ENCODE data around the gene NOC4L. TPM values are rescaled to one million over a fixed set of nuclear protein-coding genes. Genes with fewer than 3 reads are reported as not detected.

The NOC4L gene
- polyA plus RNA-seq, 1 donor (not counting 4 experiments of a cell fraction or from before 2014, with no cell fraction given) = 3.7 TPM

DNA sequence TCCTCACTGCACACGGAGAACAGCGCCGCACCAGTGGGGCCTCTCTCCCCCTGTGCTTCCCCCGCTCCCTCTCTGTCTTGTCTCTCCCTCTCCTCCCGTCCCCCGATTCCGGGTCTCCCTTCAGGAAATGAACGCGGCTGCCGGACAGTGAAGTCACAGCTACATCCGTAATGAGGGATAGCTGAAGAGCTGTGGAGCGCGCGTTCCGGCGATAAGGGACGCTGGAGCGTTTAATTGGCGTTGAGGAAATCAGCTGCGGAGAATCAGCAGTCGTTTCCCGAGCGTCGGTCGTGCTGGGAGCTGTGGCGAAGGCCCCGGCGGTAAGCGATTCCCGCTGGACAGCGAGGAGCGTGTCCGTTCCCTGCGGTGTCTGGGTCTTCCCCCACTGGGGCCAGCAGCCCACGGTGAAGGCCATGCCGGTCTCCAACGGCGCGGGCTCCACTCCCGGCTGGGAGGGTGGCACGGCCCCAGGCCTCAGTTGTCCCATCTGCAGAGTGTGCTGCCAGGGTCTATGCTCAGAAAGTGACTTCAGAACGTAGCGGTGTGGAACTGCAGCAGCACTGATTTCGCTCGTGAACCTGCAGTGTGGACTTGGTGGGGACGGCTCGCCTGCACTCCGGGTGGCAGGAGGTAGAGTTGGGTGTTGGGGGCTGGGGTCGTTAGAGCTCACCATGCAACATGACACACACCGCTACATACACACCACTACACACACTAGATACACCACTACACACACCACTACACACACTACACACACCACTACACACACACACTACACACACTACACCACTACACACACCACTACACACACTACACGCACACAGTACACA is 10.9 kb downstream of the NOC4L start:
- H3K9me1 ChIP-seq (ENCODE audit: control insufficient read depth, extremely low read depth, insufficient read depth, low read length) = no peaks in the 10 kb centered on the region
- dilution Hi-C loops (cut with MboI; ENCODE audit: extremely low pct_ligation_motif_present, low sequenced_read_pairs) = no loop called here
- peaks cover 9% of the 10 kb centered on the region for H3K9me3 ChIP-seq (ENCODE audit: control insufficient read depth, low read depth, low read length)
- no peak overlapping the region for H3K27ac ChIP-seq (ENCODE audit: control insufficient read depth, insufficient read depth, low read length)
- no peak overlapping the region for H3K4me3 ChIP-seq (ENCODE audit: control insufficient read depth in 2 of 3, extremely low read depth in 1 of 3, insufficient read depth in 2 of 3, low read depth in 1 of 3, low read length in 3 of 3)
- no peak overlapping the region for H3K9ac ChIP-seq (ENCODE audit: control insufficient read depth, extremely low read depth, insufficient read depth, low read length)
- H4K20me1 ChIP-seq (ENCODE audit: control insufficient read depth, extremely low read depth, insufficient read depth, low read length) = no peaks in the 10 kb centered on the region
- H3K27me3 ChIP-seq (ENCODE audit: control insufficient read depth, extremely low read depth, insufficient read depth, low read length) = no peaks in the 10 kb centered on the region
- DNase-seq (ENCODE audit: low read depth, low spot score) (no peak), FAIRE-seq (no peak)
- H3K36me3 ChIP-seq (ENCODE audit: control insufficient read depth in 2 of 2, extremely low read depth in 1 of 2, insufficient read depth in 2 of 2, low read length in 2 of 2) = peaks cover 5 to 7% of the 10 kb centered on the region in 2 experiments
- no peak overlapping the region for H2AFZ ChIP-seq (ENCODE audit: control insufficient read depth, low read length)
- TF ChIP-seq, protein P1, sequence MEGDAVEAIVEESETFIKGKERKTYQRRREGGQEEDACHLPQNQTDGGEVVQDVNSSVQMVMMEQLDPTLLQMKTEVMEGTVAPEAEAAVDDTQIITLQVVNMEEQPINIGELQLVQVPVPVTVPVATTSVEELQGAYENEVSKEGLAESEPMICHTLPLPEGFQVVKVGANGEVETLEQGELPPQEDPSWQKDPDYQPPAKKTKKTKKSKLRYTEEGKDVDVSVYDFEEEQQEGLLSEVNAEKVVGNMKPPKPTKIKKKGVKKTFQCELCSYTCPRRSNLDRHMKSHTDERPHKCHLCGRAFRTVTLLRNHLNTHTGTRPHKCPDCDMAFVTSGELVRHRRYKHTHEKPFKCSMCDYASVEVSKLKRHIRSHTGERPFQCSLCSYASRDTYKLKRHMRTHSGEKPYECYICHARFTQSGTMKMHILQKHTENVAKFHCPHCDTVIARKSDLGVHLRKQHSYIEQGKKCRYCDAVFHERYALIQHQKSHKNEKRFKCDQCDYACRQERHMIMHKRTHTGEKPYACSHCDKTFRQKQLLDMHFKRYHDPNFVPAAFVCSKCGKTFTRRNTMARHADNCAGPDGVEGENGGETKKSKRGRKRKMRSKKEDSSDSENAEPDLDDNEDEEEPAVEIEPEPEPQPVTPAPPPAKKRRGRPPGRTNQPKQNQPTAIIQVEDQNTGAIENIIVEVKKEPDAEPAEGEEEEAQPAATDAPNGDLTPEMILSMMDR (optimal IDR thresholded peaks at IDR 0.05 in 1 of 3, IDR thresholded peaks at IDR 0.05 in 1 of 3, conservative IDR thresholded peaks at IDR 0.05 in 1 of 3; ENCODE audit: extremely low read depth in 1 of 3, insufficient read depth in 2 of 3, low read length in 3 of 3) = no peak
- TF ChIP-seq EZH2 (IDR thresholded peaks at IDR 0.05; ENCODE audit: low read length) = no peak
- H3K4me1 ChIP-seq (ENCODE audit: control insufficient read depth, extremely low read depth, insufficient read depth, low read length) = no peaks in the 10 kb centered on the region
- no peak overlapping the region for H3K4me2 ChIP-seq (ENCODE audit: control insufficient read depth, extremely low read depth, insufficient read depth, low read depth, low read length)
- H3K79me2 ChIP-seq (ENCODE audit: control insufficient read depth, insufficient read depth, low read length) = no peaks in the 10 kb centered on the region

DNA sequence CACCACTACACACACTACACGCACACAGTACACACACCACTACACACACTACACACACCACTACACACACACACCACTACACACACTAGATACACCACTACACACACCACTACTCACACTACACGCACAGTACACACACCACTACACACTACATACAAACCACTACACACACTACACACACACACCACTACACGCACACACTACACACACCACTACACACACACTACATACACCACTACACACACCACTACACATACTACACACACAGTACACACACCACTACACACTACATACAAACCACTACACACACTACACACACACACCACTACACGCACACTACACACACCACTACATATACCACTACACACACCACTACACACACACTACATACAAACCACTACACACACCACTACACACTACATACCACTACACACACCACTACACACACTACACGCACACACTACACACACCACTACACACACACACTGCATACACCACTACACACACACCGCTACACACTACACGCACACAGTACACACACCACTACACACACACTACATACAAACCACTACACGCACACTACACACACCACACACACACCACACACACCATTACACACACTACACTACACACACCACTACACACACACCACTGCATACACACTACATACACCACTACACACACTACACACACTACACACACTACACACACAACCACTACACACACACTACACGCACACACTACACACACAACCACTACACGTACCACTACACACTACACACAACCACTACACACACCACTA is 11.7 kb downstream of the NOC4L start:
- no peak overlapping the region for H3K4me3 ChIP-seq (ENCODE audit: control insufficient read depth in 2 of 3, extremely low read depth in 1 of 3, insufficient read depth in 2 of 3, low read depth in 1 of 3, low read length in 3 of 3)
- FAIRE-seq (peak; percentile 29), DNase-seq (ENCODE audit: low read depth, low spot score) (no peak)
- H3K79me2 ChIP-seq (ENCODE audit: control insufficient read depth, insufficient read depth, low read length) = no peaks in the 10 kb centered on the region
- no peak overlapping the region for H2AFZ ChIP-seq (ENCODE audit: control insufficient read depth, low read length)
- H3K9ac ChIP-seq (ENCODE audit: control insufficient read depth, extremely low read depth, insufficient read depth, low read length) = no peak overlapping the region
- H4K20me1 ChIP-seq (ENCODE audit: control insufficient read depth, extremely low read depth, insufficient read depth, low read length) = no peaks in the 10 kb centered on the region
- H3K27ac ChIP-seq (ENCODE audit: control insufficient read depth, insufficient read depth, low read length) = no peak overlapping the region
- no peaks in the 10 kb centered on the region for H3K27me3 ChIP-seq (ENCODE audit: control insufficient read depth, extremely low read depth, insufficient read depth, low read length)
- no peaks in the 10 kb centered on the region for H3K4me1 ChIP-seq (ENCODE audit: control insufficient read depth, extremely low read depth, insufficient read depth, low read length)
- TF ChIP-seq, protein P1 (optimal IDR thresholded peaks at IDR 0.05 in 1 of 3, IDR thresholded peaks at IDR 0.05 in 1 of 3, conservative IDR thresholded peaks at IDR 0.05 in 1 of 3; ENCODE audit: extremely low read depth in 1 of 3, insufficient read depth in 2 of 3, low read length in 3 of 3) = no peak
- no peak for TF ChIP-seq EZH2 (IDR thresholded peaks at IDR 0.05; ENCODE audit: low read length)
- peaks cover 5 to 7% of the 10 kb centered on the region in 2 experiments for H3K36me3 ChIP-seq (ENCODE audit: control insufficient read depth in 2 of 2, extremely low read depth in 1 of 2, insufficient read depth in 2 of 2, low read length in 2 of 2)
- no peaks in the 10 kb centered on the region for H3K9me1 ChIP-seq (ENCODE audit: control insufficient read depth, extremely low read depth, insufficient read depth, low read length)
- peaks cover 9% of the 10 kb centered on the region for H3K9me3 ChIP-seq (ENCODE audit: control insufficient read depth, low read depth, low read length)
- H3K4me2 ChIP-seq (ENCODE audit: control insufficient read depth, extremely low read depth, insufficient read depth, low read depth, low read length) = no peak overlapping the region
- dilution Hi-C loops (cut with MboI; ENCODE audit: extremely low pct_ligation_motif_present, low sequenced_read_pairs) = no loop called here

All from keratinocyte (primary cell).